ENCODE results near the gene CHD5. TPM values are rescaled to one million over a fixed set of nuclear protein-coding genes. Genes with fewer than 3 reads are reported as not detected.

The CHD5 gene
- total and polyA plus RNA-seq, 2 of the 13 experiments (the other 11 are each of a cell fraction or from before 2014, with no cell fraction given): 0.02 to 0.21 TPM

- FAIRE-seq (no peak), ATAC-seq (no peak), DNase-seq (ENCODE audit: low spot score) (no peak)
- no peak overlapping the region for H3K4me2 ChIP-seq (ENCODE audit: low read depth, low read length)
- no peak overlapping the region for H2AFZ ChIP-seq (ENCODE audit: low read length)
- POLR2A ChIA-PET: no interaction called here
- no peaks in the 10 kb centered on the region for H3K79me2 ChIP-seq (ENCODE audit: insufficient read depth, low read length)
- 41% methylated on average over 17 of the region's 19 CpGs for WGBS (ENCODE audit: low lambda C conversion rate)
- H3K9me3 ChIP-seq (ENCODE audit: low read length): no peaks in the 10 kb centered on the region
- peaks cover 13% of the 10 kb centered on the region; the same call in 1 of the 2 replicates for H4K20me1 ChIP-seq (ENCODE audit: insufficient read depth, low read length)
- H3K36me3 ChIP-seq (replicated peaks in 1 of 2; ENCODE audit: control insufficient read depth in 1 of 2, insufficient read depth in 2 of 2, low read length in 2 of 2): no peaks in the 10 kb centered on the region
- in situ Hi-C loops (cut with HindIII; ENCODE audit: extremely low pct_ligation_motif_present, low pct_unique_long_range_greater_than_20kb): no loop called here
- no peak overlapping the region for H3K27ac ChIP-seq (ENCODE audit: extremely low read length, insufficient read depth, low read length)
- no peaks in the 10 kb centered on the region for H3K4me1 ChIP-seq (ENCODE audit: insufficient read depth, low read length)
- CTCF ChIA-PET (ENCODE audit: low intra/inter-chr PET ratio, low total read pairs): no interaction called here
- H3K9ac ChIP-seq (ENCODE audit: insufficient read depth, low read depth, low read length): no peak overlapping the region
- no peak overlapping the region for H3K4me3 ChIP-seq (replicated peaks in 1 of 3; ENCODE audit: insufficient read depth in 1 of 3, low read depth in 2 of 3, low read length in 3 of 3)
- H3K27me3 ChIP-seq (ENCODE audit: control insufficient read depth in 1 of 2, insufficient read depth in 2 of 2, low read length in 2 of 2): peaks cover 24 to 89% of the 10 kb centered on the region in 2 experiments
- BruUV-seq (replicated peaks): no TSS peak
- intact Hi-C loops (cut with micrococcal nuclease; ENCODE audit: unreplicated experiment): no loop called here
- TF ChIP-seq RORA (CRISPR knock-in tag; IDR thresholded peaks at IDR 0.05) (no peak), PAF1 (CRISPR knock-in tag; IDR thresholded peaks at IDR 0.05) (no peak), ZNF431 (CRISPR knock-in tag; IDR thresholded peaks at IDR 0.05; ENCODE audit: borderline replicate concordance, low read depth) (no peak), DPF2 (CRISPR knock-in tag; IDR thresholded peaks at IDR 0.05; ENCODE audit: borderline replicate concordance, low read depth) (no peak), BRCA1 (CRISPR knock-in tag; IDR thresholded peaks at IDR 0.05) (no peak), ZNF614 (CRISPR knock-in tag; IDR thresholded peaks at IDR 0.05; ENCODE audit: borderline replicate concordance) (no peak), ZNF567 (CRISPR knock-in tag; IDR thresholded peaks at IDR 0.05; ENCODE audit: borderline replicate concordance) (no peak), NCOA5 (CRISPR knock-in tag; IDR thresholded peaks at IDR 0.05) (no peak), GATA4 (IDR thresholded peaks at IDR 0.05; ENCODE audit: borderline replicate concordance, low read depth) (no peak), SKI (IDR thresholded peaks at IDR 0.05; ENCODE audit: partially characterized antibody) (no peak)
- TF ChIP-seq, protein P1, sequence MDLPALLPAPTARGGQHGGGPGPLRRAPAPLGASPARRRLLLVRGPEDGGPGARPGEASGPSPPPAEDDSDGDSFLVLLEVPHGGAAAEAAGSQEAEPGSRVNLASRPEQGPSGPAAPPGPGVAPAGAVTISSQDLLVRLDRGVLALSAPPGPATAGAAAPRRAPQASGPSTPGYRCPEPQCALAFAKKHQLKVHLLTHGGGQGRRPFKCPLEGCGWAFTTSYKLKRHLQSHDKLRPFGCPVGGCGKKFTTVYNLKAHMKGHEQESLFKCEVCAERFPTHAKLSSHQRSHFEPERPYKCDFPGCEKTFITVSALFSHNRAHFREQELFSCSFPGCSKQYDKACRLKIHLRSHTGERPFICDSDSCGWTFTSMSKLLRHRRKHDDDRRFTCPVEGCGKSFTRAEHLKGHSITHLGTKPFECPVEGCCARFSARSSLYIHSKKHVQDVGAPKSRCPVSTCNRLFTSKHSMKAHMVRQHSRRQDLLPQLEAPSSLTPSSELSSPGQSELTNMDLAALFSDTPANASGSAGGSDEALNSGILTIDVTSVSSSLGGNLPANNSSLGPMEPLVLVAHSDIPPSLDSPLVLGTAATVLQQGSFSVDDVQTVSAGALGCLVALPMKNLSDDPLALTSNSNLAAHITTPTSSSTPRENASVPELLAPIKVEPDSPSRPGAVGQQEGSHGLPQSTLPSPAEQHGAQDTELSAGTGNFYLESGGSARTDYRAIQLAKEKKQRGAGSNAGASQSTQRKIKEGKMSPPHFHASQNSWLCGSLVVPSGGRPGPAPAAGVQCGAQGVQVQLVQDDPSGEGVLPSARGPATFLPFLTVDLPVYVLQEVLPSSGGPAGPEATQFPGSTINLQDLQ (CRISPR knock-in tag; IDR thresholded peaks at IDR 0.05): no peak
- TF ChIP-seq, protein P2, sequence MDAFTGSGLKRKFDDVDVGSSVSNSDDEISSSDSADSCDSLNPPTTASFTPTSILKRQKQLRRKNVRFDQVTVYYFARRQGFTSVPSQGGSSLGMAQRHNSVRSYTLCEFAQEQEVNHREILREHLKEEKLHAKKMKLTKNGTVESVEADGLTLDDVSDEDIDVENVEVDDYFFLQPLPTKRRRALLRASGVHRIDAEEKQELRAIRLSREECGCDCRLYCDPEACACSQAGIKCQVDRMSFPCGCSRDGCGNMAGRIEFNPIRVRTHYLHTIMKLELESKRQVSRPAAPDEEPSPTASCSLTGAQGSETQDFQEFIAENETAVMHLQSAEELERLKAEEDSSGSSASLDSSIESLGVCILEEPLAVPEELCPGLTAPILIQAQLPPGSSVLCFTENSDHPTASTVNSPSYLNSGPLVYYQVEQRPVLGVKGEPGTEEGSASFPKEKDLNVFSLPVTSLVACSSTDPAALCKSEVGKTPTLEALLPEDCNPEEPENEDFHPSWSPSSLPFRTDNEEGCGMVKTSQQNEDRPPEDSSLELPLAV (CRISPR knock-in tag; conservative IDR thresholded peaks at IDR 0.05; ENCODE audit: low read depth): no peak
- TF ChIP-seq, protein P3, sequence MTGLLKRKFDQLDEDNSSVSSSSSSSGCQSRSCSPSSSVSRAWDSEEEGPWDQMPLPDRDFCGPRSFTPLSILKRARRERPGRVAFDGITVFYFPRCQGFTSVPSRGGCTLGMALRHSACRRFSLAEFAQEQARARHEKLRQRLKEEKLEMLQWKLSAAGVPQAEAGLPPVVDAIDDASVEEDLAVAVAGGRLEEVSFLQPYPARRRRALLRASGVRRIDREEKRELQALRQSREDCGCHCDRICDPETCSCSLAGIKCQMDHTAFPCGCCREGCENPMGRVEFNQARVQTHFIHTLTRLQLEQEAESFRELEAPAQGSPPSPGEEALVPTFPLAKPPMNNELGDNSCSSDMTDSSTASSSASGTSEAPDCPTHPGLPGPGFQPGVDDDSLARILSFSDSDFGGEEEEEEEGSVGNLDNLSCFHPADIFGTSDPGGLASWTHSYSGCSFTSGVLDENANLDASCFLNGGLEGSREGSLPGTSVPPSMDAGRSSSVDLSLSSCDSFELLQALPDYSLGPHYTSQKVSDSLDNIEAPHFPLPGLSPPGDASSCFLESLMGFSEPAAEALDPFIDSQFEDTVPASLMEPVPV (CRISPR knock-in tag; IDR thresholded peaks at IDR 0.05): no peak
- TF ChIP-seq, protein P4, sequence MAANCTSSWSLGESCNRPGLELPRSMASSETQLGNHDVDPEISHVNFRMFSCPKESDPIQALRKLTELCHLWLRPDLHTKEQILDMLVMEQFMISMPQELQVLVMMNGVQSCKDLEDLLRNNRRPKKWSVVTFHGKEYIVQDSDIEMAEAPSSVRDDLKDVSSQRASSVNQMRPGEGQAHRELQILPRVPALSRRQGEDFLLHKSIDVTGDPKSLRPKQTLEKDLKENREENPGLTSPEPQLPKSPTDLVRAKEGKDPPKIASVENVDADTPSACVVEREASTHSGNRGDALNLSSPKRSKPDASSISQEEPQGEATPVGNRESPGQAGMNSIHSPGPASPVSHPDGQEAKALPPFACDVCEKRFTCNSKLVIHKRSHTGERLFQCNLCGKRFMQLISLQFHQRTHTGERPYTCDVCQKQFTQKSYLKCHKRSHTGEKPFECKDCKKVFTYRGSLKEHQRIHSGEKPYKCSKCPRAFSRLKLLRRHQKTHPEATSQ (CRISPR knock-in tag; IDR thresholded peaks at IDR 0.05; ENCODE audit: borderline replicate concordance): no peak
Measured at GRCh38 chr1:6163973-6164617, 16.0 kb downstream of the CHD5 start.

All from HepG2 (cell line).